ENCODE results near the gene IRF3.

- TF ChIP-seq CTCF (IDR thresholded peaks at IDR 0.05 in 8 of 11, conservative IDR thresholded peaks at IDR 0.05 in 3 of 11) (peak in 1 of 11 experiments; percentile 32), POLR2A (IDR thresholded peaks at IDR 0.05) (peak in 2 of 3 donors; percentile 73 to 78)
Measured at GRCh38 chr19:49641688-49642491, 23.8 kb downstream of the IRF3 start, which contains the start of gene SCAF1.
